Ishikawa (cell line): Measurements from ENCODE around the gene RAN.

Experiments
- CEBPB ChIP-seq: IDR thresholded peaks from 2 replicates; pipeline ENCODE4 v1.6.1; 2012
- EGR1 ChIP-seq: IDR thresholded peaks from 2 replicates; pipeline ENCODE4 v1.6.1; 2012
- EP300 ChIP-seq: IDR thresholded peaks from 2 replicates; pipeline ENCODE4 v1.6.1; 2012; ENCODE audit warnings: borderline replicate concordance
- FOXM1 ChIP-seq: IDR thresholded peaks from 2 replicates; pipeline ENCODE4 v1.6.1; 2012; ENCODE audit warnings: low read depth, borderline replicate concordance
- MAX ChIP-seq: IDR thresholded peaks from 2 replicates; pipeline ENCODE4 v1.6.1; 2012
- RAD21 ChIP-seq: IDR thresholded peaks from 2 replicates; pipeline ENCODE4 v1.6.1; 2012; ENCODE audit warnings: low read depth
- TAF1 ChIP-seq: IDR thresholded peaks from 2 replicates; pipeline ENCODE4 v1.6.1; 2012; ENCODE audit warnings: low read depth, mild to moderate bottlenecking
- TCF12 ChIP-seq: IDR thresholded peaks from 2 replicates; pipeline ENCODE4 v1.6.1; 2012; ENCODE audit warnings: low read depth
- TEAD4 ChIP-seq: IDR thresholded peaks from 2 replicates; pipeline ENCODE4 v1.6.1; 2012

GRCh38 chr12:130829391-130830245 lies 42.2 kb upstream of the RAN start:
- TF ChIP-seq EP300 (no peak), MAX (no peak), CEBPB (no peak), RAD21 (no peak), TCF12 (no peak), FOXM1 (no peak), TEAD4 (no peak), TAF1 (no peak), EGR1 (no peak)
